HepG2 (cell line): ENCODE data around the gene EXOC6B. TPM values are rescaled to one million over a fixed set of nuclear protein-coding genes. Genes with fewer than 3 reads are reported as not detected.
A peak's percentile ranks its signal among the peaks of the same experiment; 100 is the strongest.

Experiments
- ARID2 ChIP-seq: sonication (generic); formaldehyde crosslinking; IDR thresholded peaks from 2 replicates; pipeline ENCODE4 v1.8.1; 2022; ENCODE audit warnings: mild to moderate bottlenecking, missing genetic modification reagents, borderline replicate concordance
- ATF7 ChIP-seq, 2 experiments: fragments of 450-650 bp in 1 of 2; sonication (generic) in 1 of 2; formaldehyde crosslinking in 1 of 2; IDR thresholded peaks; 2 replicates each; pipeline versions ENCODE4 v1.4.0 to v1.6.1; 2016 to 2020; ENCODE audit warnings: antibody characterized with exemption in 1 of 2, mild to moderate bottlenecking in 1 of 2, missing genetic modification reagents in 1 of 2
- CREB3 ChIP-seq: sonication (generic); formaldehyde crosslinking; IDR thresholded peaks from 2 replicates; pipeline ENCODE4 v1.5.0; 2020; ENCODE audit warnings: missing genetic modification reagents
- DPF2 ChIP-seq: sonication (generic); formaldehyde crosslinking; IDR thresholded peaks from 2 replicates; pipeline ENCODE4 v1.4.0; 2020; ENCODE audit warnings: mild to moderate bottlenecking, low read depth, missing genetic modification reagents, borderline replicate concordance
- ELF1 ChIP-seq: sonication (generic); formaldehyde crosslinking; IDR thresholded peaks from 2 replicates; pipeline ENCODE4 v1.4.0; 2020; ENCODE audit warnings: missing genetic modification reagents
- HDAC1 ChIP-seq: sonication (generic); formaldehyde crosslinking; IDR thresholded peaks from 2 replicates; pipeline ENCODE4 v1.5.1; 2020; ENCODE audit warnings: mild to moderate bottlenecking, missing genetic modification reagents
- KAT2B ChIP-seq: fragments of 150-350 bp; IDR thresholded peaks from 2 replicates; pipeline ENCODE4 v1.6.1; 2014; ENCODE audit warnings: low read depth, low read length, borderline replicate concordance
- KDM3A ChIP-seq: IDR thresholded peaks from 2 replicates; pipeline ENCODE4 v1.6.1; 2018; ENCODE audit warnings: low read depth, missing compliant biosample characterization
- REXO4 ChIP-seq: sonication (generic); formaldehyde crosslinking; IDR thresholded peaks from 2 replicates; pipeline ENCODE4 v1.8.0; 2022; ENCODE audit warnings: missing genetic modification reagents, mild to moderate bottlenecking, borderline replicate concordance
- SIN3B ChIP-seq: fragments of 150-350 bp; IDR thresholded peaks from 2 replicates; pipeline ENCODE4 v1.6.1; 2014; ENCODE audit warnings: low read length
- SP2 ChIP-seq: sonication (generic); formaldehyde crosslinking; IDR thresholded peaks from 2 replicates; pipeline ENCODE4 v1.5.1; 2020; ENCODE audit warnings: mild to moderate bottlenecking, missing genetic modification reagents
- SUZ12 ChIP-seq: fragments of 150-350 bp; IDR thresholded peaks from 2 replicates; pipeline ENCODE4 v1.6.1; 2014; ENCODE audit warnings: low read depth, low read length
- TBX2 ChIP-seq: sonication (generic); formaldehyde crosslinking; IDR thresholded peaks from 2 replicates; pipeline ENCODE4 v1.5.0; 2020; ENCODE audit warnings: missing genetic modification reagents, mild to moderate bottlenecking, borderline replicate concordance
- TOE1 ChIP-seq: sonication (generic); formaldehyde crosslinking; IDR thresholded peaks from 2 replicates; pipeline ENCODE4 v1.4.0; 2020; ENCODE audit warnings: mild to moderate bottlenecking, missing genetic modification reagents
- YEATS4 ChIP-seq: sonication (generic); formaldehyde crosslinking; IDR thresholded peaks from 2 replicates; pipeline ENCODE4 v1.4.0; 2020; ENCODE audit warnings: missing genetic modification reagents, borderline replicate concordance
- ZBED4 ChIP-seq: sonication (generic); formaldehyde crosslinking; IDR thresholded peaks from 2 replicates; pipeline ENCODE4 v1.4.0; 2020; ENCODE audit warnings: missing genetic modification reagents, borderline replicate concordance
- ZBTB44 ChIP-seq: sonication (generic); formaldehyde crosslinking; IDR thresholded peaks from 2 replicates; pipeline ENCODE4 v1.4.0; 2020; ENCODE audit warnings: missing genetic modification reagents
- ZMYM2 ChIP-seq: sonication (generic); formaldehyde crosslinking; IDR thresholded peaks from 2 replicates; pipeline ENCODE4 v1.8.0; 2022; ENCODE audit warnings: mild to moderate bottlenecking, missing genetic modification reagents
- ZNF124 ChIP-seq: sonication (generic); formaldehyde crosslinking; IDR thresholded peaks from 2 replicates; pipeline ENCODE4 v1.4.0; 2020; ENCODE audit warnings: missing genetic modification reagents
- ZNF557 ChIP-seq: sonication (generic); formaldehyde crosslinking; IDR thresholded peaks from 2 replicates; pipeline ENCODE4 v1.4.0; 2020; ENCODE audit warnings: missing genetic modification reagents
- ZNF562 ChIP-seq: sonication (generic); formaldehyde crosslinking; IDR thresholded peaks from 2 replicates; pipeline ENCODE4 v1.8.0; 2022; ENCODE audit warnings: missing genetic modification reagents, borderline replicate concordance
- ZNF660 ChIP-seq: sonication (generic); formaldehyde crosslinking; IDR thresholded peaks from 2 replicates; pipeline ENCODE4 v1.5.1; 2020; ENCODE audit warnings: mild to moderate bottlenecking, low read depth, missing genetic modification reagents, borderline replicate concordance
- ZNF800 ChIP-seq: sonication (generic); formaldehyde crosslinking; IDR thresholded peaks from 2 replicates; pipeline ENCODE4 v1.4.0; 2020; ENCODE audit warnings: missing genetic modification reagents
- polyA plus RNA-seq, 8 experiments: library from polyadenylated mRNA; depleted of rRNA in 3 of 8; stranded (reverse) in 7 of 8; unstranded in 1 of 8; fragments of >200 nt; fragmentation: Illumina TruSeq in 4 of 8; extraction: Trizol in 4 of 8; gene quantifications; 2 replicates each; pipeline versions ENCODE4 v1.2.1 to v1.2.3, GENCODE V29; 2011 to 2016; ENCODE audit warnings: low read depth in 4 of 8, missing spikeins in 1 of 8, mixed read lengths in 1 of 8; ENCODE audit not compliant: insufficient read depth in 1 of 8
- total RNA-seq, 5 experiments: library from RNA; depleted of rRNA; stranded (reverse); fragments of >200 nt; fragmentation: Illumina TruSeq; extraction: Trizol; gene quantifications; 2 replicates each; pipeline ENCODE4 v1.2.3, GENCODE V29; 2016; ENCODE audit warnings: low read depth in 1 of 5

Gene EXOC6B
- total and polyA plus RNA-seq, 2 of the 13 experiments (the other 11 are each of a cell fraction or from before 2014, with no cell fraction given), result 9.1 to 15.9 TPM

- TF ChIP-seq ZNF562 (no peak), SIN3B (no peak), ZBTB44 (CRISPR knock-in tag) (no peak), DPF2 (CRISPR knock-in tag) (no peak), SUZ12 (no peak), ZMYM2 (CRISPR knock-in tag) (no peak), ELF1 (CRISPR knock-in tag) (no peak), HDAC1 (CRISPR knock-in tag) (no peak), ZNF124 (no peak), SP2 (CRISPR knock-in tag) (no peak), TOE1 (CRISPR knock-in tag) (no peak), ARID2 (CRISPR knock-in tag) (no peak), ZNF800 (CRISPR knock-in tag) (peak; percentile 77), ZNF557 (CRISPR knock-in tag) (no peak), ZBED4 (CRISPR knock-in tag) (no peak), ZNF660 (CRISPR knock-in tag) (no peak), KAT2B (no peak), CREB3 (no peak), ATF7 (IDR thresholded peaks at IDR 0.05) (no peak), ATF7 (CRISPR knock-in tag; IDR thresholded peaks at IDR 0.05) (no peak), YEATS4 (CRISPR knock-in tag) (no peak), KDM3A (CRISPR knock-in tag) (no peak), REXO4 (CRISPR knock-in tag) (no peak), TBX2 (CRISPR knock-in tag) (0 out of 2 replicates have a peak, but pooled peaks have one; percentile 15)
Observed at GRCh38 chr2:72144632-72145288, 681.1 kb downstream of the EXOC6B start (continued).
